ENCODE data around the gene U2AF2. TPM values are rescaled to one million over a fixed set of nuclear protein-coding genes. Genes with fewer than 3 reads are reported as not detected.
A peak's percentile ranks its signal among the peaks of the same experiment; 100 is the strongest.

U2AF2 gene
- total RNA-seq, 1 donor from 2014 or later: 140 TPM

- FAIRE-seq: no peak
- no peak for TF ChIP-seq CTCF (IDR thresholded peaks at IDR 0.05; ENCODE audit: insufficient read depth, low read length, severe bottlenecking)
Observed at GRCh38 chr19:55683449-55684261, 28.8 kb downstream of the U2AF2 start.

GRCh38 chr19:55684946-55685681 is 30.3 kb downstream of the U2AF2 start:
- Histone ChIP-seq H3K36me3 (ENCODE audit: control insufficient read depth, insufficient read depth, low read length) (peaks cover 43% of the 10 kb centered on the region), H3K27me3 (ENCODE audit: control insufficient read depth, insufficient read depth, low read length) (no peaks in the 10 kb centered on the region), H3K4me3 (ENCODE audit: low read depth, low read length) (no peak overlapping the region)
- DNase-seq (ENCODE audit: low read depth) (no peak), FAIRE-seq (no peak)
- TF ChIP-seq CTCF (IDR thresholded peaks at IDR 0.05; ENCODE audit: insufficient read depth, low read length, severe bottlenecking): no peak

More at GRCh38 chr19:55683449-55684261, 28.8 kb downstream of the U2AF2 start:
- Histone ChIP-seq H3K27me3 (ENCODE audit: control insufficient read depth, insufficient read depth, low read length) (no peaks in the 10 kb centered on the region), H3K4me3 (ENCODE audit: low read depth, low read length) (no peak overlapping the region), H3K36me3 (ENCODE audit: control insufficient read depth, insufficient read depth, low read length) (peaks cover 42% of the 10 kb centered on the region)
- DNase-seq (ENCODE audit: low read depth): no peak

GRCh38 chr19:55685776-55686175 is 30.9 kb downstream of the U2AF2 start:
- Histone ChIP-seq H3K27me3 (ENCODE audit: control insufficient read depth, insufficient read depth, low read length) (no peaks in the 10 kb centered on the region), H3K4me3 (ENCODE audit: low read depth, low read length) (no peak overlapping the region), H3K36me3 (ENCODE audit: control insufficient read depth, insufficient read depth, low read length) (peaks cover 45% of the 10 kb centered on the region)
- no peak for TF ChIP-seq CTCF (IDR thresholded peaks at IDR 0.05; ENCODE audit: insufficient read depth, low read length, severe bottlenecking)
- FAIRE-seq (no peak), DNase-seq (ENCODE audit: low read depth) (no peak)

GRCh38 chr19:55686311-55687050 is 31.6 kb downstream of the U2AF2 start:
- no peak overlapping the region for H3K4me3 ChIP-seq (ENCODE audit: low read depth, low read length)
- no peaks in the 10 kb centered on the region for H3K27me3 ChIP-seq (ENCODE audit: control insufficient read depth, insufficient read depth, low read length)
- FAIRE-seq: peak; percentile 18
- TF ChIP-seq CTCF (IDR thresholded peaks at IDR 0.05; ENCODE audit: insufficient read depth, low read length, severe bottlenecking): no peak
- DNase-seq (ENCODE audit: low read depth): no peak
- peaks cover 43% of the 10 kb centered on the region for H3K36me3 ChIP-seq (ENCODE audit: control insufficient read depth, insufficient read depth, low read length)

GRCh38 chr19:55687281-55688201 is 32.7 kb downstream of the U2AF2 start:
- no peak for TF ChIP-seq CTCF (IDR thresholded peaks at IDR 0.05; ENCODE audit: insufficient read depth, low read length, severe bottlenecking)
- DNase-seq (ENCODE audit: low read depth) (no peak), FAIRE-seq (no peak)
- H3K27me3 ChIP-seq (ENCODE audit: control insufficient read depth, insufficient read depth, low read length): no peaks in the 10 kb centered on the region
- H3K4me3 ChIP-seq (ENCODE audit: low read depth, low read length): no peak overlapping the region
- peaks cover 41% of the 10 kb centered on the region for H3K36me3 ChIP-seq (ENCODE audit: control insufficient read depth, insufficient read depth, low read length)
